Coronary artery (tissue), 2 donors: ENCODE results near the gene GLS.

Source experiments
- DNase-seq: peaks from one replicate; pipeline ENCODE4 v3.0.0-alpha.2; 2017; ENCODE audit warnings: low spot score
- H3K27ac ChIP-seq, 2 donors: fragments of 200-600 bp; sonication (generic); one replicate each; pipeline ENCODE4 v1.5.1; 2016 to 2019
- H3K4me3 ChIP-seq: fragments of 200-600 bp; sonication (generic); 2 replicates; pipeline ENCODE4 v1.5.1; 2016; ENCODE audit warnings: mild to moderate bottlenecking, moderate library complexity
- TF ChIP-seq, protein P1 (sequence below): fragments of 200-600 bp; sonication (generic); IDR thresholded peaks from one replicate; pipeline ENCODE4 v1.5.1; 2019; ENCODE audit warnings: antibody characterized with exemption

The GLS gene

GRCh38 chr2:190904640-190905261 lies 24.1 kb downstream of the GLS start:
- TF ChIP-seq, protein P1, sequence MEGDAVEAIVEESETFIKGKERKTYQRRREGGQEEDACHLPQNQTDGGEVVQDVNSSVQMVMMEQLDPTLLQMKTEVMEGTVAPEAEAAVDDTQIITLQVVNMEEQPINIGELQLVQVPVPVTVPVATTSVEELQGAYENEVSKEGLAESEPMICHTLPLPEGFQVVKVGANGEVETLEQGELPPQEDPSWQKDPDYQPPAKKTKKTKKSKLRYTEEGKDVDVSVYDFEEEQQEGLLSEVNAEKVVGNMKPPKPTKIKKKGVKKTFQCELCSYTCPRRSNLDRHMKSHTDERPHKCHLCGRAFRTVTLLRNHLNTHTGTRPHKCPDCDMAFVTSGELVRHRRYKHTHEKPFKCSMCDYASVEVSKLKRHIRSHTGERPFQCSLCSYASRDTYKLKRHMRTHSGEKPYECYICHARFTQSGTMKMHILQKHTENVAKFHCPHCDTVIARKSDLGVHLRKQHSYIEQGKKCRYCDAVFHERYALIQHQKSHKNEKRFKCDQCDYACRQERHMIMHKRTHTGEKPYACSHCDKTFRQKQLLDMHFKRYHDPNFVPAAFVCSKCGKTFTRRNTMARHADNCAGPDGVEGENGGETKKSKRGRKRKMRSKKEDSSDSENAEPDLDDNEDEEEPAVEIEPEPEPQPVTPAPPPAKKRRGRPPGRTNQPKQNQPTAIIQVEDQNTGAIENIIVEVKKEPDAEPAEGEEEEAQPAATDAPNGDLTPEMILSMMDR = no peak
- DNase-seq = no peak
- H3K4me3 ChIP-seq = no peak overlapping the region
- H3K27ac ChIP-seq = peak overlapping the region in 1 of 2 donors; percentile 33

DNA sequence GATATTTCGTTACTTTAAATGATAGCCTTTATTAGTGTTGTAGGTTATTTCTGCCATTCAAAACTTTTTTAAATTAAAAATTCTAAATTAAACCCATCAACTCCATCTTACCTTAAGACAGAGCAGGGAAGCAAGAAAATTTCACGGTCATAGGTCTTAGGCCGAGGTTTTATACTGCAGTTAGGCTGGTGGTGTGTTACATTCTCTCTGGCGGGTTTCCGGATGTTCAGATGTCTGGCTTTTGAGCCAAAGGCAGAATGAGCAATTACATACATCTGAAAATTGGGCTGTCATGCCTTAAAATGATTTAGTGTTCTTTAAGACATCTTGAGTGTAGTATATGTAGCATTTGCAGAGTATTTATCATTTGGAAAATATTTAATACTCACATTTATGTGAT lies 27.9 kb downstream of the GLS start:
- no peak for DNase-seq
- H3K27ac ChIP-seq = no peak overlapping the region
- TF ChIP-seq, protein P1 = no peak
- no peak overlapping the region for H3K4me3 ChIP-seq

DNA sequence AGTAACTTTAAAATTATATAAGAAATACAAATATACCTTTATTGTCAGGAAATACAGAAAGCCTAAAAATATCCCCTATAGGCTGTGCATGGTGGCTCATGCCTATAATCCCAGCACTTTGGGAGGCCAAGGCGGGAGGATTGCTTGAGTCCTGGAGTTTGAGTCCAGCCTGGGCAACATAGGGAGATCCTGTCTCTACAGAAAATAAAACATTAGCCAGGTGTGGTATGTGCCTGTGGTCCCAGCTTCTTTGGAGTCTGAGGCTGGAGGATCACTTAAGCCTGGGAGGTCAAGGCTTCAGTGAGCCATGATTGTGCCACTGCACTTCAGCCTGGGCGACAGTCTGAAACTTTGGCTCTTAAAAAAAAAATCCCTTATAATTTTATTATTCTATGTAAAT lies 29.1 kb downstream of the GLS start:
- Histone ChIP-seq H3K27ac (no peak overlapping the region), H3K4me3 (no peak overlapping the region)
- no peak for DNase-seq
- TF ChIP-seq, protein P1 = no peak

GRCh38 chr2:190910341-190911136 lies 29.9 kb downstream of the GLS start:
- Histone ChIP-seq H3K4me3 (no peak overlapping the region), H3K27ac (peak overlapping the region in 1 of 2 donors; percentile 44)
- DNase-seq = no peak
- TF ChIP-seq, protein P1 = no peak

DNA sequence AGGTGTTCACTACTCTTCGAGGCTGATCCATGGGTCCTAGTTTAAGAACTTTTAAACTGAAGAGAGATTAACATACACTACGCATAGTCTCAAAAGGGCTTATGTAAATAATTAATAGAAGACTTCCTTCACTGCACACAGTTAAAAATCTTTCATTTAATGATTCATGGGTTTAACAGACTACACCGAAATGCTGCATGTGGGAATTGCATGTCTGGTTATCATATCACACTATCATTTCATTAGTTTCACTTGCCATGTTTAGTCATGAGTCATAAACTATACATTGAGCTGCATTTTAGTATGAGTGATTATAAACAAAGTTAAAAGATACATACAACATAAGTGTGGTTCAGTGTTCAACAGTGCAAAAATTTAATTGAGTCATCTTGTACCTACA lies 31.2 kb downstream of the GLS start:
- Histone ChIP-seq H3K4me3 (no peak overlapping the region), H3K27ac (peak overlapping the region in 1 of 2 donors; percentile 5)
- TF ChIP-seq, protein P1 = no peak
- no peak for DNase-seq

GRCh38 chr2:190912726-190913125 lies 32.1 kb downstream of the GLS start:
- DNase-seq = no peak
- Histone ChIP-seq H3K27ac (no peak overlapping the region), H3K4me3 (no peak overlapping the region)
- TF ChIP-seq, protein P1 = no peak

- Histone ChIP-seq H3K4me3 (no peak overlapping the region), H3K27ac (no peak overlapping the region)
- no peak for DNase-seq
- TF ChIP-seq, protein P1 = no peak
Measured at GRCh38 chr2:190913725-190914124, 33.1 kb downstream of the GLS start.
